GM12892 (cell line): Measurements from ENCODE around the gene VPS4A.

Experiments
- POLR2A ChIP-seq: IDR thresholded peaks from 2 replicates; pipeline ENCODE4 v1.6.1; 2011; ENCODE audit warnings: low read depth, low read length, control low read depth
- POLR2AphosphoS5 ChIP-seq: IDR thresholded peaks from 2 replicates; pipeline ENCODE4 v1.6.1; 2011; ENCODE audit warnings: low read depth, low read length, control low read depth
- TAF1 ChIP-seq: IDR thresholded peaks from 2 replicates; pipeline ENCODE4 v1.6.1; 2011; ENCODE audit warnings: low read depth, mild to moderate bottlenecking, control low read depth, low read length, borderline replicate concordance

DNA sequence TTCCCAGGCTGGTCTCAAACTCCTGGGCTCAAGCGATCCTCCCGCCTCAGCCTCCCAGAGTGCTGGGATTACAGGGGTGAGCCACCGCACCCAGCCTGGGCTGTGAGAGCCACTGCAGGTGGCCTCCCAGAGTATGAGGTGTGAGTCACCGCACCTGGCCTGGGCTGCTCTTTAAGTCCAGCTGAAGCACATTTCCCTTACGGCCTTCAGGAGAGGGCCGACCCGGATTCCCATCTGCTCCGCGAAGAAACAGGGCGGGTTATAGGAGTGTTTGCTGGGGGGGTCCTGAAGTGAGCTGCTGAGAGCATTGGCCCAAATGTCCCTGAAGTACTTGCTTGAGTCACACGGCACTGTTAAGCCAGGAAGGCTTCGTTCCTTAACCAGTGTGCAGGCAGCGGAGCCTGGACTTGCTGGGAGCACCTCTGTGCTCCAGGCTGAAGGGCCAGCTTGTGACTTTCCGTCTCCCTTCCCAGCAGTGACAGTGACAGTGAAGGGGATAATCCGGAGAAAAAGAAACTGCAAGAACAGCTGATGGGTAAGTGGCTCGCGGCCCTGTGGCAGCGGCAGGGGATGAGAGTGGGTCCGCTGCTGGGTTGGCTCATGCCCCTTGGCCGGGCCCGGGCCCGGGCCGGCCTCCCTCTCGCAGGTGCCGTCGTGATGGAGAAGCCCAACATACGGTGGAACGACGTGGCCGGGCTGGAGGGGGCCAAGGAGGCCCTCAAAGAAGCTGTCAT is 7.2 kb downstream of the VPS4A start:
- no peak for TF ChIP-seq POLR2A
- no peak for TF ChIP-seq TAF1
- TF ChIP-seq POLR2AphosphoS5 = no peak
